HCT116 (cell line): ENCODE measurements around the gene THEMIS.

Experiments
- CBX3 ChIP-seq: IDR thresholded peaks from 2 replicates; pipeline ENCODE4 v1.6.1; 2012; ENCODE audit warnings: low read depth
- CTCF ChIP-seq, 3 experiments: fragments of 200-600 bp in 1 of 3; sonication (generic) in 1 of 3; IDR thresholded peaks in 2 of 3; conservative IDR thresholded peaks in 1 of 3; 2 replicates each; pipeline ENCODE4 v1.5.1; 2012 to 2017; ENCODE audit warnings: low read depth in 2 of 3, low read length in 2 of 3, antibody characterized with exemption in 1 of 3, borderline replicate concordance in 1 of 3, control low read depth in 1 of 3, mild to moderate bottlenecking in 1 of 3, mixed read lengths in 1 of 3, mixed run types in 1 of 3, moderate library complexity in 1 of 3; ENCODE audit not compliant: insufficient read depth in 1 of 3
- EZH2 ChIP-seq: fragments of 200-600 bp; sonication (generic); IDR thresholded peaks from 2 replicates; pipeline ENCODE4 v1.6.1; 2017; ENCODE audit warnings: antibody characterized with exemption, mixed run types
- JUND ChIP-seq: IDR thresholded peaks from 2 replicates; pipeline ENCODE4 v1.6.1; 2012
- POLR2A ChIP-seq: IDR thresholded peaks from 2 replicates; pipeline ENCODE4 v1.7.0; 2011; ENCODE audit warnings: borderline replicate concordance; ENCODE audit not compliant: insufficient read depth, insufficient read length; ENCODE audit errors: extremely low read depth
- POLR2AphosphoS5 ChIP-seq: IDR thresholded peaks from 2 replicates; pipeline ENCODE4 v1.6.1; 2011; ENCODE audit warnings: mild to moderate bottlenecking, low read depth, low read length, moderate library complexity
- RAD21 ChIP-seq: IDR thresholded peaks from 2 replicates; pipeline ENCODE4 v1.6.1; 2012; ENCODE audit warnings: low read depth, mild to moderate bottlenecking
- SRF ChIP-seq: IDR thresholded peaks from 2 replicates; pipeline ENCODE4 v1.6.1; 2012; ENCODE audit warnings: low read depth
- TCF7L2 ChIP-seq: IDR thresholded peaks from 2 replicates; pipeline ENCODE4 v1.7.0; 2011; ENCODE audit warnings: borderline replicate concordance, inconsistent platforms; ENCODE audit not compliant: insufficient read depth, insufficient read length; ENCODE audit errors: extremely low read depth
- YY1 ChIP-seq: IDR thresholded peaks from 2 replicates; pipeline ENCODE4 v1.6.1; 2011; ENCODE audit warnings: low read length, low read depth, moderate library complexity, mild to moderate bottlenecking; ENCODE audit not compliant: insufficient replicate concordance; ENCODE audit errors: extremely low read depth
- ZFX ChIP-seq: fragments of 450-650 bp; IDR thresholded peaks from 2 replicates; pipeline ENCODE4 v1.6.1; 2017

- TF ChIP-seq CTCF (IDR thresholded peaks at IDR 0.05 in 2 of 3, conservative IDR thresholded peaks at IDR 0.05 in 1 of 3; ENCODE audit: borderline replicate concordance in 1 of 3, insufficient read depth in 1 of 3, low read depth in 2 of 3, low read length in 2 of 3) (no peak), RAD21 (no peak), JUND (no peak), TCF7L2 (no peak), POLR2A (no peak), POLR2AphosphoS5 (no peak), YY1 (no peak), EZH2 (no peak), ZFX (no peak), CBX3 (no peak), SRF (no peak)
Measured at GRCh38 chr6:127765949-127766348, 134.9 kb downstream of the THEMIS start.
